ENCODE results near the gene ETF1. TPM values are rescaled to one million over a fixed set of nuclear protein-coding genes. Genes with fewer than 3 reads are reported as not detected.

The ETF1 gene
- total RNA-seq, 6 experiments from 2014 or later: 133 to 153 (median 148) TPM

DNA sequence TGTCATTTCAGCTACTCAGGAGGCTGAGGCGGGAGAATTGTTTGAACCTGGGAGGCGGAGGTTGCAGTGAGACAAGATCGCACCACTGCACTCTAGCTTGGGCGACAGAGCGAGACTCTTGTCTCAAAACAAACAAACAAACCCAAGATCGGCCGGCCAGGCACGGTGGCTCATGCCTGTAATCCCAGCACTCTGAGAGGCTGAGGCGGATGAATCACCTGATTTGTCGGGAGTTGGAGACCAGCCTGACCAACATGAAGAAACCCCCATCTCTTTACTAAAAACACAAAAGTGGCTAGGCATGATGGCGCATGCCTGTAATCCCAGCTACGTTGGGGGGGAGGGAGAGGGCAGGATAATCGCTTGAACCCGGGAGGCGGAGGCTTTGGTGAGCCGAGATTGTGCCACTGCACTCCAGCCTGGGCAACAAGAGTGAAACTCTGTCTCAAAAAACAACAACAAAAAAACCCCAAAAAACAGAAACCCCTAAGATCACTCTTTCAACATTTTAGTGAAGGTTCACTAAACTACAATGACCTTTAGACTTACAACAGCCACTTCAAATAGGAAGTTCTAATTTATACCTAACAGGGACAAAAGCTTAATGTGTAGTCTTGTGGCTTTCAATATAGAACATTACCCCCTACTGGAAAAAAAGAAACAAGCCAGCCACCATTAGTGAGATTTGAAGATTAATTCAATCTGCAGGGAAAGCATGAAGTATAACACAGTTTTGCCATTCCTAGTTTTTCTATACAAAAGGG is 25.2 kb upstream of the ETF1 start:
- Mint-ChIP-seq H3K9me3 (no peaks in the 10 kb centered on the region), H3K36me3 (ENCODE audit: low read depth) (peaks cover 48% of the 10 kb centered on the region), H3K4me3 (no peak overlapping the region; the same call in 1 of the 2 replicates), H3K27me3 (ENCODE audit: insufficient read depth) (no peaks in the 10 kb centered on the region; the same call in 1 of the 2 replicates), H3K27ac (peak overlapping the region; percentile 45), H3K4me1 (ENCODE audit: low read depth) (peaks cover 24% of the 10 kb centered on the region)
- TF ChIP-seq, protein P1, sequence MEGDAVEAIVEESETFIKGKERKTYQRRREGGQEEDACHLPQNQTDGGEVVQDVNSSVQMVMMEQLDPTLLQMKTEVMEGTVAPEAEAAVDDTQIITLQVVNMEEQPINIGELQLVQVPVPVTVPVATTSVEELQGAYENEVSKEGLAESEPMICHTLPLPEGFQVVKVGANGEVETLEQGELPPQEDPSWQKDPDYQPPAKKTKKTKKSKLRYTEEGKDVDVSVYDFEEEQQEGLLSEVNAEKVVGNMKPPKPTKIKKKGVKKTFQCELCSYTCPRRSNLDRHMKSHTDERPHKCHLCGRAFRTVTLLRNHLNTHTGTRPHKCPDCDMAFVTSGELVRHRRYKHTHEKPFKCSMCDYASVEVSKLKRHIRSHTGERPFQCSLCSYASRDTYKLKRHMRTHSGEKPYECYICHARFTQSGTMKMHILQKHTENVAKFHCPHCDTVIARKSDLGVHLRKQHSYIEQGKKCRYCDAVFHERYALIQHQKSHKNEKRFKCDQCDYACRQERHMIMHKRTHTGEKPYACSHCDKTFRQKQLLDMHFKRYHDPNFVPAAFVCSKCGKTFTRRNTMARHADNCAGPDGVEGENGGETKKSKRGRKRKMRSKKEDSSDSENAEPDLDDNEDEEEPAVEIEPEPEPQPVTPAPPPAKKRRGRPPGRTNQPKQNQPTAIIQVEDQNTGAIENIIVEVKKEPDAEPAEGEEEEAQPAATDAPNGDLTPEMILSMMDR (IDR thresholded peaks at IDR 0.05): peak; percentile 50
- no peak for DNase-seq

DNA sequence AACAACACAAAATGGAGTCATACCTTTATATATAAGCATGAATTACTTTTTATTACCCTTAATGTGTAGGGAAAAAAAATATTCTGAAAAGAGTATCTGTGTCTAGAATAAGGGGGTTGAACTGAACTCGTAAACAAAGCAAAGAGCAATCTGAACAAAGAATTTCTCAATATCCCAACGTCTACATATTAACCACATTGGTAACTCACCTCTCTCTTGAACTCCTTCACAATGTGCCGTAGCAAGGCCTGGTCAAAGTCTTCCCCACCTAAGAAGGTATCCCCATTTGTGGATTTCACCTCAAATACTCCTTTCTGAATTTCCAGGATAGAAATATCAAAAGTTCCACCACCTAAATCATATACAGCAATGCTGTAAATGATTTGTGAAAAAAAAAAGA is 23.8 kb upstream of the ETF1 start:
- TF ChIP-seq, protein P1 (IDR thresholded peaks at IDR 0.05): no peak
- peaks cover 40% of the 10 kb centered on the region for H3K36me3 Mint-ChIP-seq (ENCODE audit: low read depth)
- no peaks in the 10 kb centered on the region for H3K9me3 Mint-ChIP-seq
- H3K4me1 Mint-ChIP-seq (ENCODE audit: low read depth): peaks cover 16% of the 10 kb centered on the region
- no peak overlapping the region; the same call in 1 of the 2 replicates for H3K27ac Mint-ChIP-seq
- no peak overlapping the region for H3K4me3 Mint-ChIP-seq
- DNase-seq: no peak
- H3K27me3 Mint-ChIP-seq (ENCODE audit: insufficient read depth): no peaks in the 10 kb centered on the region; the same call in 1 of the 2 replicates

DNA sequence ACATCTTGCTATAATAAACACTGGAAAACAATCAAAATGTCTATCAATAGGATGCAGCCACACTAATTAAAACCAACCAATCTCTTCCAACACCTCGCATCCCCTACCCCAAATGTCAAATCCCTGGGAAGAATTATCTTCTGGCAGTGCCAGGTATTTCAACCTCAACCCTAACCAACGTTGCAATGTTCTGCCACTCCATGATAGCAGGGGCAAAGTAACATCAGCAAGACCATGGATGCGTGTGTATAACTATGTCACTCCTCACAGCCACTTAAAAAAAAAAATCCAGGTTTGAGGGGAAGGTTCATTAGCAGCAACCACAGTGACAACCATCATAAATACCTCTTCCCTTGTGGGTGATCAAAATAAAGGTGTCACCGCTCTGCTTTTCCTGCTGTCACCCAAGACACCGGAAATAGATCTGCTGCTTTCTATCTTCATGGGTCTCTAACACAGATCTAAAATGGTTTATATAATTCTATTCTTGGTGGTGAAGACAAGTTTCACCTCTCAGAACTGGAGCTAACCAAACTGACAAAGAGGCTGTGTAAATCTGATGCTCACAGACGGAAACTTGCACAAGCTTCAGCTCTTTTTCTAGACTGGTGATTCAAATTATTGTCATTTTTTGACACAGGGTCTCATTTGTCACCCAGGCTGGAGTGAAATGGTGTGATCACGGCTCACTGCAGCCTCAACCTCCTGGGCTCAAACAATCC is 22.2 kb upstream of the ETF1 start:
- no peaks in the 10 kb centered on the region for H3K9me3 Mint-ChIP-seq
- H3K4me3 Mint-ChIP-seq: no peak overlapping the region
- no peak overlapping the region for H3K27ac Mint-ChIP-seq
- TF ChIP-seq, protein P1 (IDR thresholded peaks at IDR 0.05): no peak
- H3K4me1 Mint-ChIP-seq (ENCODE audit: low read depth): peaks cover 16% of the 10 kb centered on the region
- no peak for DNase-seq
- H3K27me3 Mint-ChIP-seq (ENCODE audit: insufficient read depth): no peaks in the 10 kb centered on the region; the same call in 1 of the 2 replicates
- H3K36me3 Mint-ChIP-seq (ENCODE audit: low read depth): peaks cover 52% of the 10 kb centered on the region

DNA sequence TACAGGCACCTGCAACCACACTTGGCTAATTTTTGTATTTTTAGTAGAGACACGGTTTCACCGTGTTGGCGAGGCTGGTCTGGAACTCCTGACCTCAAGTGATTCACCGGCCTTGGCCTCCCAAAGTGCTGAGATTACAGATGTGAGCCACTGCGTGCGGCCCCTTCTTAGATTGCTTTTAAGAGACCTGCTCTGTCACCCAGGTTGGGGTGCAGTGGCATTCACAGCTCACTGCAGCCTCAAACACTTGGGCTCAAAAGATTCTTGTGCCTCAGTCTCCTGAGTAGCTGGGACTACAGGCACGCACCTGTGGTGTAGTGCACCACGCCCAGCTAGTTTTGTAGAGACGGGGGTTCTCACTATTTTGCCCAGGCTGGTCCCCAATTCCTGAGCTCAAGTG is 21.2 kb upstream of the ETF1 start:
- TF ChIP-seq, protein P1 (IDR thresholded peaks at IDR 0.05): no peak
- no peaks in the 10 kb centered on the region; the same call in 1 of the 2 replicates for H3K27me3 Mint-ChIP-seq (ENCODE audit: insufficient read depth)
- H3K4me1 Mint-ChIP-seq (ENCODE audit: low read depth): peaks cover 9% of the 10 kb centered on the region
- H3K36me3 Mint-ChIP-seq (ENCODE audit: low read depth): peaks cover 61% of the 10 kb centered on the region
- H3K4me3 Mint-ChIP-seq: no peak overlapping the region
- no peak for DNase-seq
- no peak overlapping the region for H3K27ac Mint-ChIP-seq
- H3K9me3 Mint-ChIP-seq: no peaks in the 10 kb centered on the region

DNA sequence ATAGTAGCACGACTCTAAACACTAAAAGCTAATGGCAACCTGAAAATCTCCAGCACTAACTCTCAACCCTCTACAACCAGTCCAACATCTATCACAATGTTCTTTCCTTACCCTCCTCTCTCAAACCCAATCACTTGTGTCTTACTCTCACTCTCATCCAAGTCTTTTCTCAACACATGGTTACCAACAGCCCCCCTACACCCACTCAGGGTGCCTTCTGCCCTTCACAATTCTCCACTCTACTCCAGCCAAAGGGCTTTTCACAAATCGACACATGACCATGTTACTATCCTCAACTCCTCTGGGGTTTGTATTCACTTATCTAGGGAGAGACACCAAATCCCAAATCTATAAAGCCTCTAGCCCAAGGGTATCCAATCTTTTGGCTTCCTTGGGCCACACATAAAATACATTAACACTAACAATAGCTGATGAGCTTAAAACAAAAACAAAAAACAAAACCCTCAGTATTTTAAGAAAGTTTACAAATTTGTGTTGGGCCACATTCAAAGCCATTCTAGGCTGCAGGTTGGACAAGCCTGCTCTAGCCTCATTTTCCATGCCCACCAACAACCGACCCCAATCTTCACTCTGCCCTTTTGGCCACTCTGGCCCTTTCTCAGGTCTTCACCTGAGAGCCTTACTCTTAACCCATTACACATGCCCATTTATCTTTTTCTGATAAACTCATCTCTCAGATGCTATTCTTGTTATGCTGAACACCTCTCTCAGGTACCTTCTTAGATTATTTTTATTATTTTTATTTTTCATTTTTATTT is 20.5 kb upstream of the ETF1 start:
- peak overlapping the region; percentile 0; the same call in 1 of the 2 replicates for H3K27ac Mint-ChIP-seq
- H3K9me3 Mint-ChIP-seq: no peaks in the 10 kb centered on the region
- no peaks in the 10 kb centered on the region; the same call in 1 of the 2 replicates for H3K27me3 Mint-ChIP-seq (ENCODE audit: insufficient read depth)
- no peak overlapping the region for H3K4me3 Mint-ChIP-seq
- DNase-seq: no peak
- TF ChIP-seq, protein P1 (IDR thresholded peaks at IDR 0.05): no peak
- peaks cover 61% of the 10 kb centered on the region for H3K36me3 Mint-ChIP-seq (ENCODE audit: low read depth)
- H3K4me1 Mint-ChIP-seq (ENCODE audit: low read depth): peaks cover 2% of the 10 kb centered on the region; the same call in 1 of the 2 replicates

All from HFFc6 (cell line).